Breast epithelium (tissue), 3 donors: Measurements from ENCODE around the gene ID4.

Experiments
- POLR2AphosphoS5 ChIP-seq, 3 donors: sonication (generic); formaldehyde crosslinking; IDR thresholded peaks; one replicate each; pipeline ENCODE4 v1.6.1; 2017; ENCODE audit warnings: antibody characterized with exemption in 3 of 3
- TF ChIP-seq, protein P1 (sequence below), 3 donors: fragments of 450-650 bp; IDR thresholded peaks; one replicate each; pipeline ENCODE4 v1.5.1; 2016 to 2017; ENCODE audit warnings: antibody characterized with exemption in 3 of 3, mild to moderate bottlenecking in 3 of 3, moderate library complexity in 3 of 3

DNA sequence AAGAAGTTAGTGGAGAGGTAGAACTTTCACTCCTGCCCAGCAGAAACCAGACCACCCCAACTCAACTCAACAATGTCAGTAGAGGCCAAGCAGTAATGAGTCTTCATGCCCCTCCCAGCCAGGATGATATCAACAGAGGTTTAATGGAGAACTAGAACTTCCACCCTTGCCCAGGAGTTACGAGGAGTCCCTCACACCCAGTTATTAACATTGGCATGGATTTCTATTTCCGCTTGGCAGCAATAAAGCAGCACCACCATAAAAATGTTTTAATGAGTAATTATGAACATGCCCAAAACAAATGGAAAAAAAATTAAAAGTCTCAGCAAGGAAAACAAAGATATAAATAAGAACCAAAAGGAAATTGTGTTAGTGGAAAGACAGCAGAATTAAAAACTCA is 40.7 kb upstream of the ID4 start:
- TF ChIP-seq POLR2AphosphoS5 (IDR thresholded peaks at IDR 0.05), result no peak
- TF ChIP-seq, protein P1, sequence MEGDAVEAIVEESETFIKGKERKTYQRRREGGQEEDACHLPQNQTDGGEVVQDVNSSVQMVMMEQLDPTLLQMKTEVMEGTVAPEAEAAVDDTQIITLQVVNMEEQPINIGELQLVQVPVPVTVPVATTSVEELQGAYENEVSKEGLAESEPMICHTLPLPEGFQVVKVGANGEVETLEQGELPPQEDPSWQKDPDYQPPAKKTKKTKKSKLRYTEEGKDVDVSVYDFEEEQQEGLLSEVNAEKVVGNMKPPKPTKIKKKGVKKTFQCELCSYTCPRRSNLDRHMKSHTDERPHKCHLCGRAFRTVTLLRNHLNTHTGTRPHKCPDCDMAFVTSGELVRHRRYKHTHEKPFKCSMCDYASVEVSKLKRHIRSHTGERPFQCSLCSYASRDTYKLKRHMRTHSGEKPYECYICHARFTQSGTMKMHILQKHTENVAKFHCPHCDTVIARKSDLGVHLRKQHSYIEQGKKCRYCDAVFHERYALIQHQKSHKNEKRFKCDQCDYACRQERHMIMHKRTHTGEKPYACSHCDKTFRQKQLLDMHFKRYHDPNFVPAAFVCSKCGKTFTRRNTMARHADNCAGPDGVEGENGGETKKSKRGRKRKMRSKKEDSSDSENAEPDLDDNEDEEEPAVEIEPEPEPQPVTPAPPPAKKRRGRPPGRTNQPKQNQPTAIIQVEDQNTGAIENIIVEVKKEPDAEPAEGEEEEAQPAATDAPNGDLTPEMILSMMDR (IDR thresholded peaks at IDR 0.05), result no peak
